H9 (cell line): ENCODE data around the gene TRMT1. TPM values are rescaled to one million over a fixed set of nuclear protein-coding genes. Genes with fewer than 3 reads are reported as not detected.

ENCODE experiments used
- DNase-seq: peaks from one replicate; pipeline ENCODE4 v3.0.0-alpha.2; 2017
- H2AFZ ChIP-seq: one replicate; pipeline ENCODE4 v1.6.1; 2013; ENCODE audit warnings: mild to moderate bottlenecking, low read length, control low read depth, moderate library complexity
- H2AK5ac ChIP-seq: 2 replicates; pipeline ENCODE4 v1.6.1; 2013; ENCODE audit warnings: low read length, control low read depth, mixed read lengths; ENCODE audit not compliant: insufficient read length
- H2BK120ac ChIP-seq: one replicate; pipeline ENCODE4 v1.6.1; 2013; ENCODE audit warnings: low read depth, mild to moderate bottlenecking, low read length, control low read depth, inconsistent platforms; ENCODE audit not compliant: poor library complexity, severe bottlenecking
- H2BK12ac ChIP-seq: 2 replicates; pipeline ENCODE4 v1.6.1; 2013; ENCODE audit warnings: low read length, control low read depth, mixed read lengths, low read depth; ENCODE audit not compliant: insufficient read length
- H2BK15ac ChIP-seq: 2 replicates; pipeline ENCODE4 v1.6.1; 2013; ENCODE audit warnings: low read depth, low read length, control low read depth
- H2BK20ac ChIP-seq: one replicate; pipeline ENCODE4 v1.6.1; 2013; ENCODE audit warnings: low read depth, mild to moderate bottlenecking, low read length, control low read depth, inconsistent platforms; ENCODE audit not compliant: poor library complexity, severe bottlenecking
- H2BK5ac ChIP-seq: 2 replicates; pipeline ENCODE4 v1.6.1; 2013; ENCODE audit warnings: low read length, control low read depth, mixed read lengths; ENCODE audit not compliant: insufficient read length
- H3K14ac ChIP-seq: 2 replicates; pipeline ENCODE4 v1.6.1; 2013; ENCODE audit warnings: low read length, control low read depth; ENCODE audit not compliant: insufficient read depth
- H3K18ac ChIP-seq: 2 replicates; pipeline ENCODE4 v1.6.1; 2013; ENCODE audit warnings: low read depth, mild to moderate bottlenecking, mixed read lengths, low read length, control low read depth; ENCODE audit not compliant: insufficient read length
- H3K23ac ChIP-seq: 2 replicates; pipeline ENCODE4 v1.6.1; 2013; ENCODE audit warnings: low read length, control low read depth, mixed read lengths, low read depth; ENCODE audit not compliant: insufficient read length
- H3K23me2 ChIP-seq: 2 replicates; pipeline ENCODE4 v1.6.1; 2013; ENCODE audit warnings: low read depth, mild to moderate bottlenecking, mixed read lengths, low read length, control low read depth; ENCODE audit not compliant: insufficient read length, poor library complexity, severe bottlenecking
- H3K27ac ChIP-seq: 2 replicates; pipeline ENCODE4 v1.5.1; 2013; ENCODE audit warnings: low read length, control low read depth, mixed read lengths, low read depth; ENCODE audit not compliant: insufficient read length
- H3K27me3 ChIP-seq: 2 replicates; pipeline ENCODE4 v1.6.1; 2013; ENCODE audit warnings: low read length, control low read depth, inconsistent platforms; ENCODE audit not compliant: insufficient read depth
- H3K4ac ChIP-seq: 2 replicates; pipeline ENCODE4 v1.6.1; 2013; ENCODE audit warnings: low read depth, mild to moderate bottlenecking, control low read depth, inconsistent platforms, low read length, moderate library complexity
- H3K4me1 ChIP-seq: 2 replicates; pipeline ENCODE4 v1.6.1; 2013; ENCODE audit warnings: low read length, control low read depth, inconsistent platforms; ENCODE audit not compliant: insufficient read depth
- H3K4me2 ChIP-seq: 2 replicates; pipeline ENCODE4 v1.6.1; 2013; ENCODE audit warnings: low read length, control low read depth, mixed read lengths; ENCODE audit not compliant: insufficient read length, insufficient read depth
- H3K56ac ChIP-seq: 2 replicates; pipeline ENCODE4 v1.6.1; 2013; ENCODE audit warnings: low read depth, mild to moderate bottlenecking, mixed read lengths, low read length, control low read depth; ENCODE audit not compliant: insufficient read length
- H3K79me1 ChIP-seq: 2 replicates; pipeline ENCODE4 v1.6.1; 2013; ENCODE audit warnings: low read depth, mild to moderate bottlenecking, moderate library complexity, low read length, control low read depth, inconsistent platforms; ENCODE audit not compliant: insufficient read depth, poor library complexity, severe bottlenecking
- H3K79me2 ChIP-seq: 2 replicates; pipeline ENCODE4 v1.6.1; 2013; ENCODE audit warnings: low read length, control low read depth, inconsistent platforms; ENCODE audit not compliant: insufficient read depth
- H3K9ac ChIP-seq: 2 replicates; pipeline ENCODE4 v1.6.1; 2013; ENCODE audit warnings: low read length, control low read depth, mixed read lengths; ENCODE audit not compliant: insufficient read length; ENCODE audit errors: extremely low read depth
- H3K9me3 ChIP-seq: one replicate; pipeline ENCODE4 v1.6.1; 2013; ENCODE audit warnings: low read depth, low read length, inconsistent platforms; ENCODE audit not compliant: control insufficient read depth
- H3T11ph ChIP-seq: one replicate; pipeline ENCODE4 v1.6.1; 2013; ENCODE audit warnings: mild to moderate bottlenecking, low read length, control low read depth, inconsistent platforms
- H4K20me1 ChIP-seq: one replicate; pipeline ENCODE4 v1.6.1; 2013; ENCODE audit not compliant: control insufficient read depth, insufficient read length, insufficient read depth
- H4K5ac ChIP-seq: 2 replicates; pipeline ENCODE4 v1.6.1; 2013; ENCODE audit warnings: low read depth, mild to moderate bottlenecking, mixed read lengths, low read length, control low read depth; ENCODE audit not compliant: insufficient read length
- H4K8ac ChIP-seq: replicated peaks from 2 replicates; pipeline ENCODE4 v1.6.1; 2013; ENCODE audit warnings: low read length, control low read depth, mixed read lengths, low read depth; ENCODE audit not compliant: insufficient read length
- H4K91ac ChIP-seq: 2 replicates; pipeline ENCODE4 v1.6.1; 2013; ENCODE audit warnings: low read depth, mild to moderate bottlenecking, moderate library complexity, mixed read lengths, low read length, control low read depth; ENCODE audit not compliant: insufficient read length
- H3K27ac Mint-ChIP-seq, 3 experiments: 2 replicates in 2 of 3; 3 replicates in 1 of 3; pipeline ENCODE4 v1.8.0; 2020 to 2021; ENCODE audit warnings: mixed read lengths in 3 of 3, mild to moderate bottlenecking in 1 of 3, moderate library complexity in 1 of 3
- H3K27me3 Mint-ChIP-seq: 2 replicates; pipeline ENCODE4 v1.8.0; 2021; ENCODE audit warnings: low read depth, mild to moderate bottlenecking, moderate library complexity, mixed read lengths
- H3K36me3 Mint-ChIP-seq, 3 experiments: 2 replicates in 2 of 3; 3 replicates in 1 of 3; pipeline ENCODE4 v1.8.0; 2020 to 2021; ENCODE audit warnings: low read depth in 3 of 3, mixed read lengths in 3 of 3; ENCODE audit not compliant: insufficient read depth in 1 of 3
- H3K4me1 Mint-ChIP-seq, 2 experiments: 2 replicates each; pipeline ENCODE4 v1.8.0; 2020; ENCODE audit warnings: mixed read lengths in 2 of 2
- H3K4me3 Mint-ChIP-seq, 2 experiments: 2 replicates in 1 of 2; 3 replicates in 1 of 2; pipeline ENCODE4 v1.8.0; 2020 to 2021; ENCODE audit warnings: mild to moderate bottlenecking in 2 of 2, mixed read lengths in 2 of 2, moderate library complexity in 1 of 2
- H3K9me3 Mint-ChIP-seq, 2 experiments: 2 replicates in 1 of 2; 3 replicates in 1 of 2; pipeline ENCODE4 v1.8.0; 2020; ENCODE audit warnings: mild to moderate bottlenecking in 2 of 2, mixed read lengths in 2 of 2, moderate library complexity in 1 of 2
- CTCF ChIP-seq: fragments of 200-600 bp; sonication (generic); conservative IDR thresholded peaks from 3 replicates; pipeline ENCODE4 v1.8.0; 2021; ENCODE audit warnings: antibody characterized with exemption, mild to moderate bottlenecking
- WGBS: extraction: QIAGEN DNeasy Blood & Tissue Kit; methylation state at CpG from one replicate; pipeline ENCODE4 v1.1.7; 2013; ENCODE audit warnings: missing lambda C conversion rate, low lambda C conversion rate, mixed read lengths; ENCODE audit not compliant: insufficient read length; ENCODE audit errors: extremely low coverage; 5-methylcytosine and 5-hydroxymethylcytosine counted together
- total RNA-seq: library from RNA; stranded (reverse); gene quantifications from 2 replicates; pipeline ENCODE4 v1.2.1, GENCODE V29; 2021

Gene TRMT1
- total RNA-seq, 1 experiment from 2014 or later: 95.7 TPM

GRCh38 chr19:13135068-13136062, 18.8 kb upstream of the TRMT1 start:
- no peak for DNase-seq
- peak overlapping the region in 2 of 3 experiments; percentile 23 to 55; a peak in 1 of 7 replicates for H3K27ac Mint-ChIP-seq
- no peaks in the 10 kb centered on the region for H3K27me3 ChIP-seq
- peaks cover 14% of the 10 kb centered on the region; the same call in 1 of the 2 replicates for H3K79me2 ChIP-seq
- WGBS: no CpG with 5 or more reads among the region's 60 CpGs
- peaks cover 22 to 69% (median 53%) of the 10 kb centered on the region in 3 experiments; a peak in 6 of 7 replicates for H3K36me3 Mint-ChIP-seq
- no peak overlapping the region for H4K8ac ChIP-seq
- no peak overlapping the region for H3K4me2 ChIP-seq
- no peaks in the 10 kb centered on the region for H4K20me1 ChIP-seq
- no peaks in the 10 kb centered on the region for H3K9me3 Mint-ChIP-seq
- H3T11ph ChIP-seq: no peak overlapping the region
- H4K5ac ChIP-seq: no peak overlapping the region
- no peak overlapping the region for H2BK120ac ChIP-seq
- no peak overlapping the region for H2BK12ac ChIP-seq
- H3K9me3 ChIP-seq: no peaks in the 10 kb centered on the region
- no peak overlapping the region for H4K91ac ChIP-seq
- no peaks in the 10 kb centered on the region for H3K4me1 ChIP-seq
- H2AFZ ChIP-seq: no peak overlapping the region
- H3K27me3 Mint-ChIP-seq: no peaks in the 10 kb centered on the region
- H3K18ac ChIP-seq: no peak overlapping the region
- no peak overlapping the region for H2AK5ac ChIP-seq
- H3K9ac ChIP-seq: no peak overlapping the region
- peaks cover 12 to 16% of the 10 kb centered on the region in 2 experiments; a peak in 3 of 4 replicates for H3K4me1 Mint-ChIP-seq
- TF ChIP-seq CTCF: no peak
- no peak overlapping the region for H2BK15ac ChIP-seq
- no peak overlapping the region for H2BK5ac ChIP-seq
- H3K23me2 ChIP-seq: no peaks in the 10 kb centered on the region
- peaks cover 4% of the 10 kb centered on the region for H3K79me1 ChIP-seq
- H3K23ac ChIP-seq: no peak overlapping the region
- H3K4me3 Mint-ChIP-seq: no peak overlapping the region
- H3K56ac ChIP-seq: no peak overlapping the region
- no peak overlapping the region for H3K14ac ChIP-seq
- no peak overlapping the region for H3K27ac ChIP-seq
- H3K4ac ChIP-seq: no peak overlapping the region
- no peak overlapping the region for H2BK20ac ChIP-seq
